Neural progenitor cell (in vitro differentiated cells): ENCODE measurements around the gene PCDHGA9. TPM values are rescaled to one million over a fixed set of nuclear protein-coding genes. Genes with fewer than 3 reads are reported as not detected.
"Not testable (repeated sequence)": the region's sequence is repeated elsewhere in the genome, so short reads cannot be mapped to it uniquely, and the experiment has no call there.

Experiments used
- DNase-seq: peaks from one replicate; pipeline ENCODE4 v3.0.0-alpha.2; 2016; ENCODE audit warnings: low spot score
- H2AFZ ChIP-seq: fragments of 200-600 bp; sonication (generic); replicated peaks from 2 replicates; pipeline ENCODE4 v1.6.1; 2016; ENCODE audit warnings: antibody characterized with exemption
- H3F3A ChIP-seq: fragments of 200-600 bp; sonication (generic); 2 replicates; pipeline ENCODE4 v1.6.1; 2016; ENCODE audit warnings: antibody characterized with exemption, low read depth
- H3K27ac ChIP-seq: fragments of 200-600 bp; sonication (generic); 2 replicates; pipeline ENCODE4 v1.5.1; 2016; ENCODE audit warnings: mild to moderate bottlenecking
- H3K27me3 ChIP-seq: fragments of 200-600 bp; sonication (generic); 2 replicates; pipeline ENCODE4 v1.6.1; 2016; ENCODE audit warnings: mild to moderate bottlenecking, moderate library complexity
- H3K36me3 ChIP-seq: fragments of 200-600 bp; sonication (generic); 2 replicates; pipeline ENCODE4 v1.5.1; 2016
- H3K4me1 ChIP-seq: fragments of 200-600 bp; sonication (generic); 2 replicates; pipeline ENCODE4 v1.6.1; 2016; ENCODE audit warnings: mixed run types
- H3K4me2 ChIP-seq: fragments of 200-600 bp; sonication (generic); 2 replicates; pipeline ENCODE4 v1.6.1; 2016
- H3K4me3 ChIP-seq: fragments of 200-600 bp; sonication (generic); 2 replicates; pipeline ENCODE4 v1.5.1; 2016
- H3K79me2 ChIP-seq: fragments of 200-600 bp; sonication (generic); 2 replicates; pipeline ENCODE4 v1.6.1; 2016; ENCODE audit warnings: low read depth
- H3K9ac ChIP-seq: fragments of 200-600 bp; sonication (generic); 2 replicates; pipeline ENCODE4 v1.6.1; 2016
- H3K9me3 ChIP-seq: fragments of 200-600 bp; sonication (generic); 2 replicates; pipeline ENCODE4 v1.5.1; 2016; ENCODE audit warnings: low read depth
- H4K20me1 ChIP-seq: fragments of 200-600 bp; sonication (generic); 2 replicates; pipeline ENCODE4 v1.6.1; 2016; ENCODE audit warnings: low read depth
- H3K27ac Mint-ChIP-seq: 3 replicates; pipeline ENCODE4 v1.8.0; 2021; ENCODE audit warnings: mixed read lengths
- H3K27me3 Mint-ChIP-seq: 2 replicates; pipeline ENCODE4 v1.8.0; 2022; ENCODE audit warnings: low read depth, mild to moderate bottlenecking, inconsistent platforms, moderate library complexity, mixed read lengths; ENCODE audit not compliant: insufficient read depth
- H3K36me3 Mint-ChIP-seq: 3 replicates; pipeline ENCODE4 v1.8.0; 2021; ENCODE audit warnings: mixed read lengths
- H3K4me1 Mint-ChIP-seq: 3 replicates; pipeline ENCODE4 v1.8.0; 2021; ENCODE audit warnings: mixed read lengths
- H3K4me3 Mint-ChIP-seq: 3 replicates; pipeline ENCODE4 v1.8.0; 2021; ENCODE audit warnings: mild to moderate bottlenecking, moderate library complexity, mixed read lengths
- H3K9me3 Mint-ChIP-seq: 3 replicates; pipeline ENCODE4 v1.8.0; 2020; ENCODE audit warnings: mixed read lengths
- CTCF ChIP-seq: fragments of 200-600 bp; sonication (generic); IDR thresholded peaks from 2 replicates; pipeline ENCODE4 v1.5.1; 2017; ENCODE audit warnings: antibody characterized with exemption, mild to moderate bottlenecking
- EZH2 ChIP-seq: fragments of 200-600 bp; sonication (generic); IDR thresholded peaks from 2 replicates; pipeline ENCODE4 v1.6.1; 2017; ENCODE audit warnings: antibody characterized with exemption, mild to moderate bottlenecking, moderate library complexity
- EZH2phosphoT487 ChIP-seq: fragments of 200-600 bp; sonication (generic); IDR thresholded peaks from 2 replicates; pipeline ENCODE4 v1.6.1; 2017; ENCODE audit warnings: antibody characterized with exemption
- total RNA-seq: library from RNA; depleted of rRNA; stranded (reverse); fragments of >200 nt; gene quantifications from 2 replicates; pipeline ENCODE4 v1.2.3, GENCODE V29; 2015; ENCODE audit warnings: low replicate concordance

The PCDHGA9 gene
- total RNA-seq, 1 donor from 2014 or later = 0.97 TPM

- peaks cover 3% of the 10 kb centered on the region for H3K9me3 ChIP-seq
- H4K20me1 ChIP-seq = no peaks in the 10 kb centered on the region
- no peaks in the 10 kb centered on the region for H3K4me1 ChIP-seq
- no peaks in the 10 kb centered on the region for H3K36me3 ChIP-seq
- no peak within 1 kb of the TSS for H3K9ac ChIP-seq
- H3K27me3 ChIP-seq = no peaks in the 10 kb centered on the region
- DNase-seq = no peak
- no peak within 1 kb of the TSS for H3K27ac ChIP-seq
- no peak within 1 kb of the TSS for H3K4me2 ChIP-seq
- H2AFZ ChIP-seq = no peak within 1 kb of the TSS
- no peaks in the 10 kb centered on the region for H3K4me1 Mint-ChIP-seq
- H3K27ac Mint-ChIP-seq = no peak within 1 kb of the TSS
- H3K9me3 Mint-ChIP-seq = peaks cover 53% of the 10 kb centered on the region
- peaks cover 9% of the 10 kb centered on the region for H3K27me3 Mint-ChIP-seq
- H3K4me3 ChIP-seq = no peak within 1 kb of the TSS
- no peak within 1 kb of the TSS for H3K4me3 Mint-ChIP-seq
- H3K79me2 ChIP-seq = no peaks in the 10 kb centered on the region
- TF ChIP-seq EZH2 (no peak), EZH2phosphoT487 (no peak), CTCF (no peak)
- peaks cover 4% of the 10 kb centered on the region for H3K36me3 Mint-ChIP-seq
- no peaks in the 10 kb centered on the region for H3F3A ChIP-seq
These were observed 28.8 kb upstream of the PCDHGA9 start, which contains the start of gene PCDHGA6 for GRCh38 chr5:141373673-141374317. Gene PCDHGA6 (plus strand): TSS chr5:141373891. CDS start chr5:141374084, 193 bp downstream.

DNA sequence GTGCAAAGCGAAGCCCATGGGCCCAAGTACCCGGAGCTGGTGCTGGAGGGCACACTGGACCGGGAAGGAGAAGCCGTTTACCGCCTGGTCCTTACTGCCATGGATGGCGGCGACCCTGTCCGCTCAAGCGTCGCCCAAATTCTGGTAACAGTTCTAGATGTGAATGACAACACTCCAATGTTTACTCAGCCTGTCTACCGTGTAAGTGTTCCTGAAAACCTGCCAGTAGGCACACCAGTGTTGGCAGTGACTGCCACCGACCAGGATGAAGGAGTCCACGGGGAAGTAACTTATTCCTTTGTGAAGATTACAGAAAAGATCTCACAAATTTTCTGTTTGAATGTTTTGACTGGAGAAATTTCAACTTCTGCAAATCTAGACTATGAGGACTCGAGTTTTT lies 28.0 kb upstream of the PCDHGA9 start:
- H3K4me1 ChIP-seq = no peaks in the 10 kb centered on the region
- no peak overlapping the region for H2AFZ ChIP-seq
- peaks cover 4% of the 10 kb centered on the region for H3K36me3 Mint-ChIP-seq
- H3K4me2 ChIP-seq = no peak overlapping the region
- H3F3A ChIP-seq = no peaks in the 10 kb centered on the region
- H3K4me1 Mint-ChIP-seq = no peaks in the 10 kb centered on the region
- no peak overlapping the region for H3K9ac ChIP-seq
- H3K9me3 ChIP-seq = peaks cover 3% of the 10 kb centered on the region
- H3K27ac ChIP-seq = no peak overlapping the region
- peaks cover 50% of the 10 kb centered on the region for H3K9me3 Mint-ChIP-seq
- TF ChIP-seq EZH2 (no peak), EZH2phosphoT487 (no peak), CTCF (no peak)
- DNase-seq = no peak
- H4K20me1 ChIP-seq = no peaks in the 10 kb centered on the region
- H3K79me2 ChIP-seq = no peaks in the 10 kb centered on the region
- no peak overlapping the region for H3K4me3 ChIP-seq
- H3K27ac Mint-ChIP-seq = no peak overlapping the region
- H3K36me3 ChIP-seq = no peaks in the 10 kb centered on the region
- peaks cover 9% of the 10 kb centered on the region for H3K27me3 Mint-ChIP-seq
- no peaks in the 10 kb centered on the region for H3K27me3 ChIP-seq
- no peak overlapping the region for H3K4me3 Mint-ChIP-seq

DNA sequence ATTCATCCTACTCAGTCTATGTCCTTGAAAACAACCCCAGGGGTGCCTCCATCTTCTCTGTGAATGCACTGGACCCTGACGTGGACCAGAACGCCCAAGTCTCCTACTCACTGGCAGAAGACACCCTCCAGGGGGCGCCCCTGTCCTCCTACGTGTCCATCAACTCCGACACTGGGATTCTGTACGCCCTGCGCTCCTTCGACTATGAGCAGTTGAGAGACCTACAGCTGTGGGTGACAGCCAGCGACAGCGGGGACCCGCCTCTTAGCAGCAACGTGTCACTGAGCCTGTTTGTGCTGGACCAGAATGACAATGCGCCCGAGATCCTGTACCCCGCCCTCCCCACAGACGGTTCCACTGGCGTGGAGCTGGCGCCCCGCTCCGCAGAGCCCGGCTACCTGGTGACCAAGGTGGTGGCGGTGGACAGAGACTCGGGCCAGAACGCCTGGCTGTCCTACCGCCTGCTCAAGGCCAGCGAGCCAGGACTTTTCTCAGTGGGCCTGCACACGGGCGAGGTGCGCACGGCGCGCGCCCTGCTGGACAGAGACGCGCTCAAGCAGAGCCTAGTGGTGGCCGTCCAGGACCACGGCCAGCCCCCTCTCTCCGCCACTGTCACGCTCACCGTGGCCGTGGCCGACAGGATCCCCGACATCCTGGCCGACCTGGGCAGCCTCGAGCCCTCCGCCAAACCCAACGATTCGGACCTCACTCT lies 27.0 kb upstream of the PCDHGA9 start:
- H3K36me3 ChIP-seq, H3K27me3 ChIP-seq, H3K4me3 ChIP-seq, DNase-seq, H3K4me1 ChIP-seq, H3K9ac ChIP-seq, H3K79me2 ChIP-seq, H3K4me2 ChIP-seq, H3K4me1 Mint-ChIP-seq, H3K36me3 Mint-ChIP-seq, H3K27me3 Mint-ChIP-seq, H3F3A ChIP-seq, H3K27ac Mint-ChIP-seq, H3K4me3 Mint-ChIP-seq, H4K20me1 ChIP-seq, H3K9me3 ChIP-seq, H2AFZ ChIP-seq, H3K27ac ChIP-seq: not testable (repeated sequence)
- H3K9me3 Mint-ChIP-seq = peaks cover 48% of the 10 kb centered on the region
